SKM-1 treated with dmso at 0.1 percent for 144 hours (cell line): Measurements from ENCODE around the gene COL13A1.

ENCODE experiments used
- DNase-seq: peaks from one replicate; lab custom pipeline; 2025; ENCODE audit not compliant: unreplicated experiment; lab: John Stamatoyannopoulos, UW

Gene COL13A1

GRCh38 chr10:70007116-70007820 is 205.6 kb downstream of the COL13A1 start:
- no peak for DNase-seq
